DMS114 treated with DMSO at 0.1 percent for 48 hours (cell line): ENCODE measurements around the gene TEX14.
A peak's percentile ranks its signal among the peaks of the same experiment; 100 is the strongest.

Experiments
- DNase-seq: peaks from one replicate; lab custom pipeline; 2025; ENCODE audit not compliant: unreplicated experiment; lab: John Stamatoyannopoulos, UW

Gene TEX14

DNA sequence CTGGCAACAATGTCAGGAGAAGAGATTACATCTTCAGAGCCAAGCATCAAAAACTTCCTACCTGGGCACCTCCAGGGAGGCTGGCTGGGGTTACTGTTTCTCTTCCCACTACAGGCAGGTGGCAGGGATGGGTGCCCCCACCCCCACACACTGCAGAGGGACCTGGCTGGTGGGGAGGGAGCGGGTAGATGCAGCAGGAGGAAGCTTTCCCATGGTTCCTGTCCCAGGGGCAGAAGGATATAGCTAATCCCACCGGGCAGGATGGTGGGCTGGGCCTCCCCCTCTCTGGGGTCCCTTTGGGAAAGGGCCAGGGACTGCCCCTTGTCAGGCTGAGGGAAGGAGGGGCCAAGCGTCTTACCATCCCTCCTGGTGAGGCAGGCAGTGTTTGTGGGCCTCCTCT is 160.7 kb downstream of the TEX14 start:
- DNase-seq, result no peak

DNA sequence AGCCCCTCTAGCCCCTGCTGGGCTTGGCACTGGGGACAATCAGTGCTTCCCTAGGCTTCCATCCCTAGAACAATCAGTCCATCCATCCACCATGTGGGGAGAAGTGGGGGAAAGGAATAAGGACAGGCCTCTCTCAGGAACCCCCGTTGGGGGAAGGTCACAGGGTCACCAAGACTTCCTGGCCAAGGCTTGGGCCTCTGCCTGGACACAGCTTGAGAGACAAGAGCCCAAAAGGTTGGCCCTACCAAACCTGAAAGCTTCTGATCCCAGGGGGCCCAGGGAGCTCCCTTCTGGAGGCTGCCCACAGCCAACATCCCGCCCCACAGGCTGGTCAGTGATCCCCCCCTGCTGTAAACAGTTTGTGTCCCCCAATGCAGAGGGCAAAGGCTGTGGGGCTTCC is 161.2 kb downstream of the TEX14 start:
- no peak for DNase-seq

DNA sequence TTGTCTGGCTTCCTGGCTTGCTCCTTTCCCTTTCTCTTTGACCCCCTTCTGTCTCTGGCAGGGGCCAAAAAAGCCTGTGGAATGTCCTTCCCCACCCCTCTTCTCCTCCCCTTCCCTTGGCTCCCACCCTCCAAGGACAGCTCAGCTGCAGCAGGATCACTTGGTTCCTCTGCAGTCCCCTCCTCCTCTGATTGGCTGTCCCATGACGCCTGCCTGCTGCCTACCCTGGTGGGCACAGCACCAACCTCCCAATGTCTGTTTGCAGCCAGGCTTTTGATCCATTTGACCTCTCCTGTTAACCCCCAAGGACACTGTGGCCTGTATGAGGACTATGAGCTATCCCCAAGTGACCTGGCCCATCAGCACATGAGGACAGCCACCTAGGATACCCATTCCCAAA is 162.6 kb downstream of the TEX14 start:
- no peak for DNase-seq

DNA sequence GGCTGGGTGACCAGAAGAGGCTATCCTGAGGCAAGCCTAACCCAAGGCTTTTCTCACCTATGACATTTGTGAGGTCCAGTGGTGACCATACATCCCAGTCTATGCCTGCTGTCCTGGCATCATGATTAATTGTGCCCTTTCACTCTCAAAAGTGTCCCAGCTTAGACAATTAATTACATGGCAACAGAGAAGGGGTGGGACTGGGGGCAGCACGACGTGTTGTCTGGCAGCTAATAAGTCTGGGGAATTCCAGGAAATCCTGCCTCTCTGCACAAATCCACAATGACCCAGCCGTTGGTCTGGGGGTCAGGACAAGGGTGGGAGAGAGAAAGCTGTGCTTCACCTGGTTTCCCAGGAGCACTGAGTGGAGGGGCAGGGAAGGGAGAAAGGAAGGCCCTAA is 163.4 kb downstream of the TEX14 start:
- DNase-seq, result no peak

DNA sequence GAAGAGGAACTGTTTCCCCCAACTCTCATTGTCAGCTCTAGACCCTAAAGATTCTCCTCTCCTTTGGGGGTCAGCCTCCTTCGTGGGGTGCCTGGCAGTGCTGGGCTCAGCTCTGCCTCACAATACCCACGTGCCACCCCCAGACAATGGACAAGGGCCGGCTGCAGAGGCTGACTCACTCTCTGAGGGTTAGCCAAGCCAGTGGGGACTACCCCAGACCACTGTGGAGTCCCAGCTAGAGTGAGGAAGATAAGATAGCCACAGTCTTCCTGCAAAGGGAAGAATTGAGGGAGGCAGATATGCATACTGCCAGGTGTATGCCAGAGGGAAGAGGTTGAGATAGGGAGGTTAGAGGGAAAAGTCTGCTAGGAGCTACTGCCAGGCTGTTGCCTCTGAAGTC is 163.9 kb downstream of the TEX14 start:
- DNase-seq, result no peak

DNA sequence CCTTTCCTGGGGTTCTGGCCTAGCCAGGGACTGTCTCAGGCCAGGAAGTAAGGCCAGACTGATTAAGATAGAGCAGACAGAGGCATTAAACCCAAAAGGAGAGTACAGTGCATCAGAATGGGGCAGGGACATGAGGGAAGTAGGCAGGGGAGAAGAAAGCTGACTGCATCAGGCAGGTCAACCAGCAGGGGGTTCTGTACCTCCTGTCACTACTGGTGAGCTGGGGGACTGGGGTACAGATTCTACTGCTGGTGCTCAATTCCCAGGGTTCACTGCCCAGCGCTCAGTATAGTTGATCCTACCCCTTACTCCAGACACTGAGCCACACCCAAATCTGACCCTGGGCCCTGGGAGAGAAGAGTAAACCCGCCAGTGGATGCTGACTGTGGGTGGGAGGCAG is 164.5 kb downstream of the TEX14 start:
- no peak for DNase-seq

DNA sequence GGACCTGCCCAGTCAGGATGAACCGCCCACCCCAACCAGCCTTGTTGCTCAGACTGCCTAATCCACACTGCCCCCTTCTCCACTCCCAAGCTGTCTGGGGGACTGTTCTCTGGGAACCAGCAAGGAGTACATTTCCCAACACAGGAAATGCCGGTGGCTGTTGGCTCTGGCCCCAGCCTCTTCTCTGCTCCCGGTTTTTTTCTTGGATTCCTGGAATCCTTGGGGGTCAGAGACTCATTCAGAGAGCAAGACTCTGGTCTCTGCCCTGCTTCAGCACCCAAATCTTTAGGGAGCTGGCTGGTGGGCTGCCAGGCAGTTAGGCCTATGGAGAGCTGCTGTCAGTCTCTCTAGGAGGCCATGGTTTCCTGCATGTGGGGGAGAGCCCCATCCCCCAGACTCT is 166.6 kb downstream of the TEX14 start:
- no peak for DNase-seq

DNA sequence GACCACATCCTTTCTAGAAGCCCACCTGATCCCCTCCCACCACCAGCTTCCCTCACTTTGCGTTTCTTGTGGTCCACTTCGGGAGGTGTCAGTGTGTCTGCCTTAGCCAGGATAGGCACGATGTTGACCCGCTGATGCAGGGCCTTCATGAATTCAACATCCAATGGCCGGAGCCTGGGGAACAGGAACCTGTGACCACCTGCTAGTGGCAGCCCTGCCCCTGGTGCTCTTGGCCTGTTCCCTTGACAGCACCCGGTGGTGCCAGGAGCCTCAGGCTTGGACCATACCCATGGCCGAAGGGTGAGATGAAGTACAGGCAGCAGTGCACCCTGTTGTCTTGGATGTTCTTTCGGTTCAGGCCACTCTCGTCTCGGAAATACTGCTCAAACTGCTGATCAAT is 170.2 kb downstream of the TEX14 start:
- DNase-seq, result no peak

DNA sequence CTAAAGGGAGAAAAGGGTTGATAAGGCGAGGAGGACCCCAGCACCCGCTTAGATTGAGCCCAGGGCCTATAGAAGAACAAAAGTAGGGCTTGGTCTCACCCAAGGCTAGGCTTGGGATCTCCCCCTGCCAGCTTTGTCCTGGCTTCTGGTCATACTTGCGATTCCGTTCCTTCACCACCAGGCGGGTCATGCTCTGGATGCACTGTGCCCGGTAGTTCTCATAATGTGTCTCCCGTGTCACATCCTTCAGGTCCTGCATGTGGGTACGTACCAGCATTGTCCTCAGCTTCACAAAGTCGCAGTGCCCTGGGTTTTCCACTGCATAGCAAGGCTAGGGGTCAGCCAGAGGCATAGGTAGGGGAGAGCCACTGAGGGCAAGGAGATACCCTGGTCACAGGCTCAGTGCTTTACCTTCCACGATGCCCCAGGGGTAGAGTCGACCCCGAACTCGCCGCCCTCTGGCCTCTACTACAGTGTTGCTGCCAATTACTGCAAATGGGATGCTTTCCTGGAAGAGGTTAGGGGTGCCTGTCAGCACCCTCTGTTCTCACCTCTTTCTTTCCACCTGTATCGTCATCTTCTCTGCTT is 170.9 kb downstream of the TEX14 start:
- DNase-seq, result no peak

DNA sequence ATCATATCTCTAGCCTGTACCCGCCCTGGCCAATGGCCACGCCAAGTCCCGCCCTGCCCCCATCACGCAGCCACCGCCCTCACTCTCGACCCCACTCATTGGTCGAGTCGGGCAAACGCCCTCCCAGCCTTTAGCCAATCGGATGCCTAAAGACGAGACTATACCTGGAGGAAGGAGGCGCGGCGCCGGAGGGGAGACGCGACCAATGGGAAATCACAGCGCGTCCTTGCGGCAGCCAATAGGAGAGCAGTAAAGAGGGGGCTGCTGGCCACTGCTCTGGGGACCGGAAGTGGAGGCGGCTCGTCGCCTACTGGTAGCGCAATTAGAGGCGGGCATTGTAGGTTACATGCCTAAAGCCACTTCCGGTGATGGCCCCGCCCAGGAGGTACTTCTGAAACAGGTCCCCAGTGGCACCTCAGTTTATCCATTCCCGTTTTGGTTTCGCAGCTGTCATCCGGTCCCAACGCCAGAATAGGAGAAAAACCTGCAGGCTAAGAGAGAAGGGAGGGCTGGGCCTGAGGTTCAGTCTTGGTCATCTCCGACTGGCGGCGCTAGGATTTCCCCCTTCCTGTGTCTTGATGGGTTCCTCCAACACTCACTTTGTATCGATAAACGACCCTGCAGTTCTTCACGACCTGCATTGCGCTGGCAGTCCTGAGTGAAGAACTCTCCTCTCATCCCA is 173.8 kb downstream of the TEX14 start:
- peak; percentile 100 for DNase-seq

DNA sequence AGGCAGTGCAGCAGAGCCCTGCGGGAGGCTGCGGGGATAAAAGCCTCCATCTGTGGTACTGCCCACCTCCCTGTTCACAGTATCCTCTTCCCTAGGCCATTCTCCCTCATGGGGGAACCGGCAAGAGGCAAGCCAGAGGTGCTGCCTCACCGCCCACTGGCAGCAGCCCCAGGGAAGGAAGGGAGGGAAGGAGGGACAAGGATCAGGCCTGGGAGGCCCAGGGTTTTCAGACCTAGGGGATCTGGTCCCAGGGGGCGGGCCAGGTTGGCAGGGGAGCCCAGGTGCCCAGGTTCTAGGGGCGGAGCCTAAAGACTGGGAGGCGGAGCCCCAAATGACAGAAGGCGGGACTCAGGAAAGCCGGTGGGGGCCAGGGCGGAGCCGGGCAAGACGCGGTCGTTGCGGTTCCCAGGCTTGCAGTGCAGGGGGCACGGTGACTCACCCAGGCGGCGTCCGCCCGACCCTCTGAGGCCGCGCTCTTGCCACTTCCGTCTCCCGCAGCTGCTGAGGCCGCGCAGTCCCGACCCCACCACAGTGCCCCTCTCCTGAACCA is 174.4 kb downstream of the TEX14 start:
- no peak for DNase-seq

DNA sequence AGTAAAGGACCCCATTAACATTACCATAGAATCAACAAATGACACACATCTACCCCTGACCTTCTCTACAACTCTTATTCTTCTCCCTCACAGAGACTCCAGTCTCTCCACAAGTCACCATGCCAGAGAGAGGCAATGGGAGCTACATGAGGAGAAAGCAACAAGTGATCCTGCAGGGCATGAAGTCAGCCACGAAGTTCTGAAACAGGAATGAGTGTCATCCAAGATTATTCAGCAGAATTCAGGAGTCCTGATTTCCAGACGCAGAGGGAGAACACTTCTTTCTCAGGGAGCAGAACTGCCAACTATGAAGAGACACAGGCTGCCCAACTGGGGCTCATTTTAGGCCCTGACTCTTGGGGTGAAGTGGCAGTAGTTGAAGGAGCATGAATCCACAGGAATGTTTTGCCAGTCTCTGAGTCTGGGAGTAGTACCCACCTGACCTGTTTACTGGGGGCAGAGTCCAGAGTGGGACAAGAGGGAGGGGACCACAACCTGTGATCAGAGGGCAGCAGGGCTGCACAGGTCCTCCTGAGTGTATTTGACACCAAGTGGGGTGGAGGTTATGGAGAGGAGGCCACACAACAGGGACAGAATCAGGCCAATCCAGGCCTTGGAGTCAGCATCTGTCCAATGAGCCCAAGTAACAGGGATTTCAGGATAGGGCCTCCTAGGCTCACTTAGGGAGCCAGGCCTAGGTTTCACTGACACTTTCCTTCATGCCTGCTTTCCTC is 175.0 kb downstream of the TEX14 start:
- no peak for DNase-seq

DNA sequence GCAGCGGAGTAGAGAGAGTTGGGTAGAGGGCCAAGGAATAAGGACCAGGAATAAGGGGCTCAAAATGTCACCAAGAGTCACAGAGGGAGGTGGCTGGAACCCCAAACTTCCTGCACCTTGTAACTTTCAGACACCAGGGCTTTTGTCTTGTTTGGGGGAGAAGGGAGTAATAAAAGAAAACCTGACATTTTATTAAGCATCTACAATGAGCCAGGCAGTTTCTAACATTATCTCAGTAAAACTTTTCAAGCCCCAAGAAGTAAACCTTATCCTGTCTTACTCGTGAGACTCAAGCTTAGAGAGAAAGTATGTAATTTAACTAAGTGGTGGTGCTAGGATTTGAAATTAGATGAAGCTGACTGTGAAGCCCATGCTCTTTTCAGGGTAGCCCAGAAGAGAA is 176.6 kb downstream of the TEX14 start:
- DNase-seq, result no peak

DNA sequence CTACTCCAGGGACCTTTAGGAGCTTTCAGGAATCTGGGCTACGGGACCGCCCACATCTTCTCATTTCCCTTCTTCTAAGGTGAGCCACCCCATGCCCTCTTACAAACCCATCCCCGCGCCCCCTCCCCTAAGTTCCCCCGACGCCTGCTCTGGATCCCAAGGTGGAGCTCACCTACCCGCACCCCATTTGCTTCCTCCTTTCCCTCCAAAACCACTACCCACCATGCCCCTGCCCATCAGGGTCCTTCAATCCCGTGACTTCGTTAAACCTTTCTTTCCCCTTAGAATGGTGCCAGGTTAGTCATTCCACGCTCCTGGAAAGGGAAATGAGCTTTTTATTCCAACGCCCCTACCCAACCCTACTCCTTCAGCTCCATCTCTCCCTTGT is 177.1 kb downstream of the TEX14 start:
- DNase-seq, result no peak

DNA sequence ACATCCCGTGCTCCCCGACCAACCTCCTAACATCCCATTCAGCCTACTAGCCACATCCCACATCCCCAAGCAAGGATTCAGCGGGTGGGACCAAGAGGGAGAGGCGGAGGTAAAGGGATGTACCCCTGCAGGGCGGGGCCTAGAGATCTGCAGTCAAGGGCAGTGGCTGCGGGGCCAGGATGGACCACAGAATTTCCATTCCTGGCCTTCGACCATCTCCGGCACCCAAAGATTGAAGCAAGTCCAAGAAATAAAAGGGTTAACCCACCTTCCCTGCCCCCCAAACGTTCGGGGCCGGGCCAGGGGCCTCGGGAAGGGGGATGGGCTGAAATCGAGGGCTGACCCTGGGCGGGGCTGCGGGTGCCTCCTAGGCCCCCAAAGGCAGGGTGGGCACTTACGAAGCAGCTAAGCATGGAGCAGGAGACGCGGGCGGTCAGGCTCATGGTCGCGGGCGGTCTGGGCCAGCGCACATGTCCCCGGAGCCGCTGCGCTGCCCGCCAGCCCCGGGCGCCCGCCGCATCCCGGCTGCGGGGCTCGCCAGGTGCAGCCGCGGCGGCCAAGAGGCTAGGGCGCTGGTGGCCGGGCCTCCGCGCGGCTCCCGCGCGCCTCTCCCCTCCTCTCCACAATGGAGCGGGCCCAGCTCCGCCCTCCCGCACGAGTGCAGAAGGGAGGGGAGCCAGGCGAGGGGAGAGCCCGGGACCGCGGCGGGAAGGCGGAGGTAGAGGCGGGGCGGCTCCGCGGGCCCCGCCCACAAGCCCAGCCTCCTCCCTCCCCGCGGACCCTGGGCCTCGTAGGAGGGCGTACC is 177.7 kb downstream of the TEX14 start, which contains the start of gene MTMR4:
Gene MTMR4 (minus strand): TSS at position 674 of the 805 bp plus-strand sequence. CDS start 231 bp downstream, at position 443.
- peak; percentile 67 for DNase-seq

DNA sequence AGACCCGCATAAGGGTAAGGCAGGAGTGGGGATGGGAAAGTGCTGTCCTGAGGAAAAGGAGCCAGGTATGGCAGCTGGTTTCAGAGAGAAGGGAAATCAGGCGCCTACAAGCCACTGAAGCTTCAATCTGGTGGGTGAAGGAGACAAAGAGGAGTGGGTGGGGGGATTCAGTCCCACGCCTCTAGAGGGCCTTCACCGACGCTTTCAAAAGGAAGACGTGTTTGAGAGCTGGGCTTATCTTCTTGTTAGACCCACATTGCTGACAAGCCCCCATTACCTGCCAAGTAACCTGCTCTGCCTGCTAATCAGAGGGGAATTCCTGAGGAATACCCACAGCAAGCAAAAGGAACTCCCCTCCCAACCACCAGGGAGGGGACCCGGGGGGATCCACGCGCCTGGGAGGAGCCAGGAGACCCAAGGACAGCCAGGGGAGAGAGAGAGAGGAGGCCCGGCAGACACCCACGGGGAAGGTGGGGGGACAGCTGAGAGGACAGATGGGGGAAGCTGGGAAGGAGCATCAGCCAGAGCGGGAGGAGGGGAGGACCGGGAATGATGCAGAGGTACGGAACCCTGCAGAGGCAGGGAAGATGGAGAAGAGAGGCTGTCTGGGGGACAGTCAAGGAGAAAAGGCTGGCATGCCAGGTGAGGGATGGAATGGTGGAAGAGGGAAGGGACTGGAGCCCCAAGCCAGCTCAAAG is 178.4 kb downstream of the TEX14 start:
- no peak for DNase-seq

DNA sequence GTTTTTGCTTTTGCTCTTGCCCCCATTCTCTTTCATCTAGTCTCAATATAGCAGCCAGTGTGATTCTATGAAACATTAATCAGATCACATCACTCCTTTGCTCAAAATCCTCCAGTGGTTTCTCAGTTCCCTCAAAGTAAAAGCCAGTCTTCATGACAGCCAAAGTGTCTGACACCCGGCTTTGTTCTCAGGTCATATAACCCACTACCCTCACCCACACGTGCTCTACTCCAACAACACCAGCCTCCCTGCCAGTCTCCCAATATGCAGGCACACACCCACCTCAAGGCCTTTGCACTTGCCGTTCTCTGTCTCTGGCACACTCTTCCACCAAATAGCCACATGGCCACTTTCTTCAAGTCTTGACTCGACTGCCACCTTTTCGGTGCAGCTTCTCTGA is 181.8 kb downstream of the TEX14 start:
- no peak for DNase-seq

DNA sequence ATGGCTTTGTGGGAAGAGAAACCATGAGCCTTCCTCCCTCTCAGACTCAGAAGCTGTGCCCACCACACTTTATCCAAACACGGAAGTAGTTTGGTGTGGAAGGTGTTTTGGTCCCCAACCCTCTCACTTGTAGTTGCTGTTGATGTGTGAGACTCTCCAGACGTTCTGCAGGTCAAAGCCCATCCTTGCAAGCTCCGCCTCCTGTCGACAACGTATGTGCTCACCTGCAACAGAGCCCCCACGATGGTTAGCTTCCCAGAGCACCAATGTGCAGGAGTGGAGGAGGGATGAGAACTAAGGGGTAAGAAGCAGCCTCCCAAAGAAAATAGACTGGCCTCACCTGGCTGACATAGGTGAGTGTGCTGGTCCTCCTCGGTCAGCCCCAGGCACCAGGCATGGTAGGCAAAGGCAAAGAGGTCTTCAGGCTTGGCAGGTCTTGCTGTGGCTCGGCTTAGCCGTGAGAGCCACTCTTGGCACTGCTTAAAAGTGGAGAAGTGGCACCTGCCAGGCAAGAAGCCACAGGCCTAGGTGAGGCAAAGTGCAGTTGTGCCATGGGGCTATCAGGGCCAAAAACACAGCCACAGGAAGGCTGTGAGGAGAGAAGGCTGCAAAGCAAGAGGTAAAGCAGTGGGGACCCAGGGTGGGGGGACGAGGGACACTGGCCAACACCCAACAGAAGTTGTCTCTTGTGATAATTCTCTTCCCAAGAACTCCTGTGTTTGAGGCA is 183.3 kb downstream of the TEX14 start:
- DNase-seq, result no peak

DNA sequence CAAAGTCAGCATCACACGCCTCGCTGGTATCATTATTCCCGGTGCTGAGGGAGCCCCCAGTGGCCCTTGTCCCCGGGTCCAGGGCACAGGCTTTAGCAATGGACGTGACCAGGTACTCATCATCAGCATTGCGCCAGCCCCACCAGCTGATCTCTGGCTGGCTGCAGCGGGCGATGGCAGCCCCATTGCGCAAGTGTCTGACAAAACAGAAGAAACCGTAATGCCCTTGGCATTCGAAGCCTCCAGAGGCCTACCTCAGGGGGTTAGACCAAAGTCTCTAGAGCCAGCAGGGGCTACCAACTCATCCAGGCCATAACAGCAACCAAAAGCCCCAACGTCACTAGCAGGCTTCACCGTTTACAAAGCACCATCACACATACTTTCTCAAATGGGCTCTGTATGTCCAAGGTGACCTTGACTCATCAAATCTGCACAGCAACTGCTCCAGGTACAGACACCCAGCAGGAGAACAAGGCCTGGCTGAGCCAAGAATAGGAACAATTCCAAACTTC is 184.7 kb downstream of the TEX14 start:
- no peak for DNase-seq
